GM12878 (cell line): ENCODE measurements around the gene SORCS2.

ENCODE experiments used
- CHD4 ChIP-seq: fragments of 200-600 bp; sonication (generic); IDR thresholded peaks from 2 replicates; pipeline ENCODE4 v1.6.1; 2016; ENCODE audit warnings: mild to moderate bottlenecking
- EGR1 ChIP-seq, 2 experiments: IDR thresholded peaks; 1 replicate in 1 of 2; 2 replicates in 1 of 2; pipeline ENCODE4 v1.6.1; 2011 to 2012; ENCODE audit warnings: low read depth in 2 of 2, low read length in 2 of 2, borderline replicate concordance in 1 of 2, mild to moderate bottlenecking in 1 of 2, moderate library complexity in 1 of 2
- TARDBP ChIP-seq: IDR thresholded peaks from 2 replicates; pipeline ENCODE4 v1.6.1; 2016; ENCODE audit warnings: borderline replicate concordance
- ZNF274 ChIP-seq: IDR thresholded peaks from one replicate; pipeline ENCODE4 v1.8.0; 2011; ENCODE audit not compliant: insufficient read length, insufficient read depth
- TF ChIP-seq, protein P1 (sequence below): fragments of 450-650 bp; IDR thresholded peaks from 2 replicates; pipeline ENCODE4 v1.6.1; 2018; ENCODE audit warnings: mild to moderate bottlenecking, low read depth, moderate library complexity; ENCODE audit not compliant: partially characterized antibody

DNA sequence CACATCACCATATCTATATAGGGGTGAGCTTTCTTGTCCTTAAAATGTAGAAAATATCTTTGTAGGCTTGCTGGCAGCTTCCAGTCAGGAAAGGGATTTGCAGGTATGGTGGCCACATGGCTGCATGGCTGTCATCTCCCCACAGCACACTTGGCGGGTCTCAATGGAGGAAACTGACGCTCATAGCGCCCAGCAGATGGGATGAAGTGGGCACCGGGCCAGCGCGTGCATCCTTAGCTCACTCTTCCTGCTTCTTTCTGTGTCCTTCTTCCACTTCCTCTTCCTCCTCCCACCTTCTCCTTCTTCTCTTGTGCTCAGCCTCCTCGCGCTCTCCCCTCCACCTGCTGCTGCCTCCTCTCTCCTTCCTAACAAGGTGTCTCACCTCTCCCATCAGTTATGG is 398.6 kb downstream of the SORCS2 start:
- TF ChIP-seq ZNF274 (no peak), EGR1 (IDR thresholded peaks at IDR 0.05; ENCODE audit: borderline replicate concordance in 1 of 2, low read depth in 2 of 2, low read length in 2 of 2) (no peak), TARDBP (no peak), CHD4 (no peak)
- TF ChIP-seq, protein P1, sequence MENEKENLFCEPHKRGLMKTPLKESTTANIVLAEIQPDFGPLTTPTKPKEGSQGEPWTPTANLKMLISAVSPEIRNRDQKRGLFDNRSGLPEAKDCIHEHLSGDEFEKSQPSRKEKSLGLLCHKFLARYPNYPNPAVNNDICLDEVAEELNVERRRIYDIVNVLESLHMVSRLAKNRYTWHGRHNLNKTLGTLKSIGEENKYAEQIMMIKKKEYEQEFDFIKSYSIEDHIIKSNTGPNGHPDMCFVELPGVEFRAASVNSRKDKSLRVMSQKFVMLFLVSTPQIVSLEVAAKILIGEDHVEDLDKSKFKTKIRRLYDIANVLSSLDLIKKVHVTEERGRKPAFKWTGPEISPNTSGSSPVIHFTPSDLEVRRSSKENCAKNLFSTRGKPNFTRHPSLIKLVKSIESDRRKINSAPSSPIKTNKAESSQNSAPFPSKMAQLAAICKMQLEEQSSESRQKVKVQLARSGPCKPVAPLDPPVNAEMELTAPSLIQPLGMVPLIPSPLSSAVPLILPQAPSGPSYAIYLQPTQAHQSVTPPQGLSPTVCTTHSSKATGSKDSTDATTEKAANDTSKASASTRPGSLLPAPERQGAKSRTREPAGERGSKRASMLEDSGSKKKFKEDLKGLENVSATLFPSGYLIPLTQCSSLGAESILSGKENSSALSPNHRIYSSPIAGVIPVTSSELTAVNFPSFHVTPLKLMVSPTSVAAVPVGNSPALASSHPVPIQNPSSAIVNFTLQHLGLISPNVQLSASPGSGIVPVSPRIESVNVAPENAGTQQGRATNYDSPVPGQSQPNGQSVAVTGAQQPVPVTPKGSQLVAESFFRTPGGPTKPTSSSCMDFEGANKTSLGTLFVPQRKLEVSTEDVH, result no peak
